Trophoblast cell (in vitro differentiated cells and primary cell): Measurements from ENCODE around the gene MAGI1.

Experiments used
- DNase-seq, 2 donors: peaks; one replicate each; pipeline ENCODE4 v3.0.0-alpha.2; 2016
- H2AFZ ChIP-seq: 2 replicates; pipeline ENCODE4 v1.6.1; 2013; ENCODE audit warnings: low read length, moderate library complexity, mild to moderate bottlenecking; ENCODE audit not compliant: insufficient read depth, poor library complexity
- H2AK5ac ChIP-seq: 2 replicates; pipeline ENCODE4 v1.6.1; 2013; ENCODE audit warnings: mild to moderate bottlenecking, low read length
- H2BK120ac ChIP-seq: 2 replicates; pipeline ENCODE4 v1.6.1; 2013; ENCODE audit warnings: low read length, mild to moderate bottlenecking, moderate library complexity; ENCODE audit not compliant: insufficient read depth, poor library complexity
- H2BK12ac ChIP-seq: 2 replicates; pipeline ENCODE4 v1.6.1; 2013; ENCODE audit warnings: mild to moderate bottlenecking, low read length, moderate library complexity
- H2BK5ac ChIP-seq: 2 replicates; pipeline ENCODE4 v1.6.1; 2013; ENCODE audit warnings: low read length, low read depth, moderate library complexity, mild to moderate bottlenecking; ENCODE audit not compliant: poor library complexity
- H3K14ac ChIP-seq: 2 replicates; pipeline ENCODE4 v1.6.1; 2013; ENCODE audit warnings: mild to moderate bottlenecking, low read length
- H3K18ac ChIP-seq: 2 replicates; pipeline ENCODE4 v1.6.1; 2013; ENCODE audit warnings: mild to moderate bottlenecking, low read length
- H3K23ac ChIP-seq: 2 replicates; pipeline ENCODE4 v1.6.1; 2013; ENCODE audit warnings: low read length
- H3K27ac ChIP-seq: 2 replicates; pipeline ENCODE4 v1.5.1; 2013; ENCODE audit warnings: low read depth, mild to moderate bottlenecking, inconsistent platforms, low read length, moderate library complexity
- H3K27me3 ChIP-seq: 2 replicates; pipeline ENCODE4 v1.6.1; 2013; ENCODE audit warnings: inconsistent platforms, mild to moderate bottlenecking, low read length, moderate library complexity; ENCODE audit not compliant: insufficient read depth
- H3K36me3 ChIP-seq, 2 experiments: 1 replicate in 1 of 2; 2 replicates in 1 of 2; pipeline ENCODE4 v1.6.1; 2013; ENCODE audit warnings: low read length in 2 of 2, mild to moderate bottlenecking in 2 of 2, moderate library complexity in 1 of 2; ENCODE audit not compliant: insufficient read depth in 2 of 2, control insufficient read depth in 1 of 2
- H3K4ac ChIP-seq: 2 replicates; pipeline ENCODE4 v1.6.1; 2013; ENCODE audit warnings: low read depth, mild to moderate bottlenecking, low read length, moderate library complexity
- H3K4me1 ChIP-seq, 2 experiments: 1 replicate in 1 of 2; 2 replicates in 1 of 2; pipeline ENCODE4 v1.6.1; 2013; ENCODE audit warnings: low read length in 2 of 2, mild to moderate bottlenecking in 2 of 2, moderate library complexity in 1 of 2; ENCODE audit not compliant: insufficient read depth in 2 of 2, control insufficient read depth in 1 of 2
- H3K4me2 ChIP-seq: 2 replicates; pipeline ENCODE4 v1.6.1; 2013; ENCODE audit warnings: inconsistent platforms, mild to moderate bottlenecking, low read length, moderate library complexity
- H3K4me3 ChIP-seq: 2 replicates; pipeline ENCODE4 v1.5.1; 2013; ENCODE audit warnings: mild to moderate bottlenecking, low read depth, low read length, inconsistent platforms
- H3K79me1 ChIP-seq: one replicate; pipeline ENCODE4 v1.6.1; 2013; ENCODE audit warnings: low read length
- H3K79me2 ChIP-seq: 2 replicates; pipeline ENCODE4 v1.6.1; 2013; ENCODE audit warnings: low read length, mild to moderate bottlenecking; ENCODE audit not compliant: control insufficient read depth, insufficient read depth, poor library complexity
- H3K9ac ChIP-seq: 2 replicates; pipeline ENCODE4 v1.6.1; 2013; ENCODE audit warnings: mild to moderate bottlenecking, low read length
- H3K9me3 ChIP-seq: 2 replicates; pipeline ENCODE4 v1.6.1; 2013; ENCODE audit warnings: low read depth, mild to moderate bottlenecking, control low read depth, inconsistent platforms, low read length; ENCODE audit not compliant: insufficient read depth
- H4K12ac ChIP-seq: 2 replicates; pipeline ENCODE4 v1.6.1; 2013; ENCODE audit warnings: low read depth, mild to moderate bottlenecking, low read length, moderate library complexity
- H4K8ac ChIP-seq: 2 replicates; pipeline ENCODE4 v1.6.1; 2013; ENCODE audit warnings: low read depth, mild to moderate bottlenecking, low read length, moderate library complexity
- H4K91ac ChIP-seq: one replicate; pipeline ENCODE4 v1.6.1; 2013; ENCODE audit warnings: low read depth, mild to moderate bottlenecking, low read length, moderate library complexity
- WGBS: extraction: QIAGEN DNeasy Blood & Tissue Kit; methylation state at CpG from one replicate; pipeline ENCODE4 v1.1.7; 2013; ENCODE audit warnings: missing lambda C conversion rate; ENCODE audit not compliant: insufficient read length, insufficient coverage; ENCODE audit errors: extremely low coverage; 5-methylcytosine and 5-hydroxymethylcytosine counted together

MAGI1 gene

DNA sequence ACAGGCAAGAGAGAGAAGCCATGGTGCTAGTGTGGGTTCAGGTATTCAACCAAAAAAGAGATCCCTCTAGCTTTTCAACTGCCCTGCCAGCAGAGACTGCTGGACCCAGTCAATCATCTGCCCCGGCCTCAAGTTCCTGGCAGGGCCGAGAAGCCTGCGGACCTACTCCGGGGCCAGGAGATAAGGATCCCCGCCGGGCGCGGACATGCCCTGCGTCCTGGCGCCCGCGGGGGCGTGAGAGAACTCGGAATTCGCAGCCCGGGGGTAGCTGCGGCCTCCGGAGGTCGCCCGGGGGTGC is 821 bp upstream of the MAGI1 start:
- Histone ChIP-seq H3K4ac (no peak overlapping the region), H3K79me1 (peaks cover 26% of the 10 kb centered on the region), H3K14ac (peak overlapping the region; percentile 93), H3K4me2 (peak overlapping the region; percentile 91), H2AK5ac (no peak overlapping the region), H3K36me3 (no peaks in the 10 kb centered on the region), H4K91ac (peak overlapping the region; percentile 93), H3K18ac (peak overlapping the region; percentile 83), H3K9me3 (no peaks in the 10 kb centered on the region), H3K79me2 (peaks cover 14% of the 10 kb centered on the region), H3K4me1 (peaks cover 16 to 17% of the 10 kb centered on the region in 2 experiments), H3K23ac (no peak overlapping the region), H2BK120ac (peak overlapping the region; percentile 95), H2BK5ac (peak overlapping the region; percentile 93), H4K8ac (peak overlapping the region; percentile 96), H4K12ac (no peak overlapping the region), H2AFZ (peak overlapping the region; percentile 95), H2BK12ac (peak overlapping the region; percentile 95), H3K9ac (peak overlapping the region; percentile 89), H3K4me3 (peak overlapping the region; percentile 71), H3K27me3 (no peaks in the 10 kb centered on the region), H3K27ac (peak overlapping the region; percentile 90)
- peak; percentile 88 to 89 for DNase-seq
- WGBS = no CpG with 5 or more reads among the region's 20 CpGs

DNA sequence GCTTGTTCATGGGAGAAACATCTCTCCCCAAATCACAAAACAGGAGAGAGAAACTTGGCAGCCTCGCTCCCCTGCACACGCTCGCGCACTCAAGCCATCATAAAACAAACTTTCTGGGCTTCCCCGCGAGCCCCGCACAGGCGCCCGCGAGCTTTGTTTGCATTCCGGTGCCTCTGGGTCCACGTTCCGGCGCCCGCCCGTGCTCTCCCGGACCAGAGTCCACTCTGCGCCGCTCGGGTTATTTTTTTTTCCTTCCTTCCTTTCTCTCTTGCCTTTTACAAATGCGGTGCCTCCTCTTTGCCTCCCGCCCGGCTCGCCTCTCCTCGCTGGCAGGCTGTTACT is 363 bp downstream of the MAGI1 start:
- peak overlapping the region; percentile 90 for H3K27ac ChIP-seq

GRCh38 chr3:66037986-66038369 is 740 bp downstream of the MAGI1 start:
- Histone ChIP-seq H3K18ac (peak overlapping the region; percentile 84), H2BK120ac (peak overlapping the region; percentile 44), H4K91ac (peak overlapping the region; percentile 65), H3K14ac (peak overlapping the region; percentile 16), H2BK12ac (peak overlapping the region; percentile 9), H3K4me1 (peaks cover 16 to 17% of the 10 kb centered on the region in 2 experiments), H3K36me3 (no peaks in the 10 kb centered on the region), H3K27me3 (no peaks in the 10 kb centered on the region), H4K12ac (peak overlapping the region; percentile 50), H2BK5ac (peak overlapping the region; percentile 60), H3K4me3 (peak overlapping the region; percentile 88), H3K79me1 (peaks cover 26% of the 10 kb centered on the region), H4K8ac (peak overlapping the region; percentile 24), H2AK5ac (no peak overlapping the region), H3K4ac (peak overlapping the region; percentile 7), H3K4me2 (peak overlapping the region; percentile 86), H3K9me3 (no peaks in the 10 kb centered on the region), H3K9ac (peak overlapping the region; percentile 83), H3K27ac (peak overlapping the region; percentile 90), H3K79me2 (peaks cover 14% of the 10 kb centered on the region), H3K23ac (no peak overlapping the region), H2AFZ (peak overlapping the region; percentile 12)
- DNase-seq = no peak
- no CpG with 5 or more reads among the region's 31 CpGs for WGBS

More for the DNA sequence above, 363 bp downstream of the MAGI1 start:
- Histone ChIP-seq H3K14ac (peak overlapping the region; percentile 16), H3K4me2 (peak overlapping the region; percentile 86), H3K79me2 (peaks cover 14% of the 10 kb centered on the region), H3K18ac (peak overlapping the region; percentile 84), H3K4me1 (peaks cover 16 to 17% of the 10 kb centered on the region in 2 experiments), H4K91ac (peak overlapping the region; percentile 65), H3K27me3 (no peaks in the 10 kb centered on the region), H4K12ac (no peak overlapping the region), H3K36me3 (no peaks in the 10 kb centered on the region), H3K9me3 (no peaks in the 10 kb centered on the region), H3K23ac (no peak overlapping the region), H2AK5ac (no peak overlapping the region), H2BK5ac (peak overlapping the region; percentile 60), H2BK12ac (no peak overlapping the region), H3K4me3 (peak overlapping the region; percentile 88), H2AFZ (peak overlapping the region; percentile 12), H3K9ac (peak overlapping the region; percentile 83), H2BK120ac (peak overlapping the region; percentile 44), H4K8ac (peak overlapping the region; percentile 25), H3K79me1 (peaks cover 26% of the 10 kb centered on the region), H3K4ac (peak overlapping the region; percentile 10)
- DNase-seq = peak; percentile 39 to 60
- no CpG with 5 or more reads among the region's 25 CpGs for WGBS

GRCh38 chr3:66037330-66037985 is 1.3 kb downstream of the MAGI1 start:
- Histone ChIP-seq H3K14ac (peak overlapping the region; percentile 16), H3K4ac (peak overlapping the region; percentile 7), H3K36me3 (no peaks in the 10 kb centered on the region), H3K4me3 (peak overlapping the region; percentile 88), H3K9ac (peak overlapping the region; percentile 70), H3K27me3 (no peaks in the 10 kb centered on the region), H2AK5ac (no peak overlapping the region), H4K8ac (peak overlapping the region; percentile 0), H3K4me2 (peak overlapping the region; percentile 86), H3K27ac (peak overlapping the region; percentile 90), H4K91ac (peak overlapping the region; percentile 65), H2BK120ac (peak overlapping the region; percentile 44), H3K9me3 (no peaks in the 10 kb centered on the region), H3K18ac (peak overlapping the region; percentile 84), H3K79me2 (peaks cover 14% of the 10 kb centered on the region), H3K23ac (no peak overlapping the region), H2AFZ (peak overlapping the region; percentile 12), H2BK12ac (no peak overlapping the region), H3K4me1 (peaks cover 16 to 17% of the 10 kb centered on the region in 2 experiments), H4K12ac (peak overlapping the region; percentile 50), H3K79me1 (peaks cover 26% of the 10 kb centered on the region), H2BK5ac (no peak overlapping the region)
- peak in 1 of 2 donors; percentile 24 for DNase-seq
- WGBS = no CpG with 5 or more reads among the region's 33 CpGs
